GM12878 (cell line): ENCODE data around the gene POU5F2. TPM values are rescaled to one million over a fixed set of nuclear protein-coding genes. Genes with fewer than 3 reads are reported as not detected.

Source experiments
- ATAC-seq: fragments of 200-7000 bp; cut with Tn5 transposase; 3 replicates; pipeline ENCODE4 v1.9.1; 2020; ENCODE audit warnings: mild to moderate bottlenecking, moderate library complexity
- BruUV-seq: library from RNA; stranded (reverse); fragments of 400-500 nt; replicated peaks from 2 replicates; lab custom pipeline; 2021; lab: Mats Ljungman, UMichigan
- CTCF ChIA-PET: fragments of 300-600 bp; sonication (Branson Sonifier 250); formaldehyde crosslinking; extraction: SDS; loops from one replicate; lab custom pipeline; 2021; ENCODE audit warnings: inconsistent platforms; lab: Yijun Ruan, JAX
- POLR2A ChIA-PET: fragments of 350-600 bp; formaldehyde crosslinking; extraction: SDS; loops from one replicate; lab custom pipeline; 2021; ENCODE audit warnings: inconsistent platforms; lab: Charles Lee
- RAD21 ChIA-PET: fragments of 300-600 bp; sonication (Branson Sonifier 250); formaldehyde crosslinking; loops from one replicate; lab custom pipeline; 2023; ENCODE audit warnings: antibody characterized with exemption; ENCODE audit not compliant: unreplicated experiment; lab: Charles Lee
- SMC1A ChIA-PET: fragments of 300-600 bp; sonication (Branson Sonifier 250); formaldehyde crosslinking; loops from one replicate; lab custom pipeline; 2023; ENCODE audit not compliant: unreplicated experiment, uncharacterized antibody; lab: Charles Lee
- DNase-seq: peaks from one replicate; pipeline ENCODE4 v3.0.0-alpha.2; 2011; ENCODE audit warnings: low read depth, low spot score
- FAIRE-seq: peaks from 3 replicates; lab custom pipeline; 2011; peaks lifted over from hg19 to GRCh38; lab: Jason Lieb, UNC
- H2AFZ ChIP-seq: 2 replicates; pipeline ENCODE4 v1.6.0; 2011; ENCODE audit warnings: low read depth, low read length, control low read depth; ENCODE audit not compliant: control insufficient read depth
- H3K27ac ChIP-seq: 2 replicates; pipeline ENCODE4 v1.5.1; 2011; ENCODE audit warnings: control low read depth; ENCODE audit not compliant: control insufficient read depth, insufficient read depth
- H3K27me3 ChIP-seq, 2 experiments: replicated peaks in 1 of 2; 2 replicates each; pipeline versions ENCODE4 v1.6.0 to v1.6.1; 2011; ENCODE audit warnings: low read length in 1 of 2; ENCODE audit not compliant: control insufficient read depth in 2 of 2, insufficient read depth in 2 of 2
- H3K36me3 ChIP-seq, 2 experiments: 2 replicates each; pipeline ENCODE4 v1.5.1; 2011; ENCODE audit warnings: low read length in 1 of 2; ENCODE audit not compliant: control insufficient read depth in 2 of 2, insufficient read depth in 2 of 2
- H3K4me1 ChIP-seq: 2 replicates; pipeline ENCODE4 v1.6.1; 2011; ENCODE audit warnings: mild to moderate bottlenecking, low read length, moderate library complexity, mixed read lengths; ENCODE audit not compliant: control insufficient read depth, insufficient read depth
- H3K4me2 ChIP-seq: 2 replicates; pipeline ENCODE4 v1.6.0; 2011; ENCODE audit warnings: control low read depth; ENCODE audit not compliant: control insufficient read depth, insufficient read depth
- H3K4me3 ChIP-seq: fragments of 200-600 bp; sonication (generic); 2 replicates; pipeline ENCODE4 v1.5.1; 2016
- H3K79me2 ChIP-seq: 2 replicates; pipeline ENCODE4 v1.6.0; 2011; ENCODE audit warnings: low read length; ENCODE audit not compliant: control insufficient read depth, insufficient read depth
- H3K9ac ChIP-seq: 2 replicates; pipeline ENCODE4 v1.8.0; 2011; ENCODE audit warnings: low read length, control low read depth, mixed read lengths; ENCODE audit not compliant: control insufficient read depth, insufficient read depth
- H3K9me3 ChIP-seq: replicated peaks from 3 replicates; pipeline ENCODE4 v1.5.1; 2011; ENCODE audit warnings: mild to moderate bottlenecking, low read length; ENCODE audit not compliant: control insufficient read depth, insufficient read depth
- H4K20me1 ChIP-seq: 2 replicates; pipeline ENCODE4 v1.6.0; 2011; ENCODE audit not compliant: control insufficient read depth, insufficient read depth
- BCL11A ChIP-seq: IDR thresholded peaks from 2 replicates; pipeline ENCODE4 v1.6.1; 2011; ENCODE audit warnings: low read depth, low read length
- BCLAF1 ChIP-seq: fragments of 450-650 bp; IDR thresholded peaks from 2 replicates; pipeline ENCODE4 v1.6.1; 2017; ENCODE audit warnings: antibody characterized with exemption, mild to moderate bottlenecking, moderate library complexity
- CBX5 ChIP-seq: sonication (generic); IDR thresholded peaks from 2 replicates; pipeline ENCODE4 v1.6.1; 2016; ENCODE audit warnings: low read depth, moderate library complexity, mild to moderate bottlenecking, inconsistent platforms
- CHD4 ChIP-seq: fragments of 200-600 bp; sonication (generic); IDR thresholded peaks from 2 replicates; pipeline ENCODE4 v1.6.1; 2016; ENCODE audit warnings: mild to moderate bottlenecking
- E2F4 ChIP-seq: IDR thresholded peaks from 2 replicates; pipeline ENCODE4 v1.6.1; 2012; ENCODE audit warnings: low read depth, low read length, improper control_type of control experiment
- ETV6 ChIP-seq, 2 experiments: fragments of 450-650 bp in 1 of 2; IDR thresholded peaks in 1 of 2; conservative IDR thresholded peaks in 1 of 2; 2 replicates each; pipeline ENCODE4 v1.6.1; 2014; ENCODE audit warnings: antibody characterized with exemption in 1 of 2, borderline replicate concordance in 1 of 2, low read depth in 1 of 2, mild to moderate bottlenecking in 1 of 2, moderate library complexity in 1 of 2
- FOXK2 ChIP-seq: fragments of 450-650 bp; IDR thresholded peaks from 2 replicates; pipeline ENCODE4 v1.6.1; 2017; ENCODE audit warnings: mild to moderate bottlenecking, moderate library complexity
- HDAC6 ChIP-seq: fragments of 200-600 bp; sonication (generic); IDR thresholded peaks from one replicate; pipeline ENCODE4 v1.8.0; 2017; ENCODE audit warnings: antibody characterized with exemption; ENCODE audit not compliant: unreplicated experiment
- MLLT1 ChIP-seq: fragments of 450-650 bp; IDR thresholded peaks from 2 replicates; pipeline ENCODE4 v1.6.1; 2016; ENCODE audit warnings: mild to moderate bottlenecking
- MTA3 ChIP-seq: IDR thresholded peaks from 2 replicates; pipeline ENCODE4 v1.6.1; 2012; ENCODE audit warnings: low read length, inconsistent platforms, borderline replicate concordance
- MYB ChIP-seq: fragments of 150-350 bp; IDR thresholded peaks from 2 replicates; pipeline ENCODE4 v1.6.1; 2014; ENCODE audit warnings: mild to moderate bottlenecking, low read depth, low read length, borderline replicate concordance
- PAX5 ChIP-seq: IDR thresholded peaks from 2 replicates; pipeline ENCODE4 v1.6.1; 2011; ENCODE audit warnings: low read depth, low read length, borderline replicate concordance
- PAX8 ChIP-seq: fragments of 450-650 bp; IDR thresholded peaks from 2 replicates; pipeline ENCODE4 v1.6.1; 2017; ENCODE audit warnings: mild to moderate bottlenecking, moderate library complexity
- RB1 ChIP-seq: fragments of 450-650 bp; formaldehyde crosslinking; IDR thresholded peaks from 2 replicates; pipeline ENCODE4 v1.6.1; 2017; ENCODE audit warnings: mild to moderate bottlenecking, borderline replicate concordance
- SMAD1 ChIP-seq: fragments of 450-650 bp; IDR thresholded peaks from 2 replicates; pipeline ENCODE4 v1.6.1; 2018; ENCODE audit warnings: mild to moderate bottlenecking, low read depth; ENCODE audit not compliant: partially characterized antibody
- SREBF2 ChIP-seq: IDR thresholded peaks from 2 replicates; pipeline ENCODE4 v1.6.1; 2012; ENCODE audit warnings: mild to moderate bottlenecking, low read length
- USF2 ChIP-seq: IDR thresholded peaks from 2 replicates; pipeline ENCODE4 v1.6.1; 2011; ENCODE audit warnings: low read depth, low read length, improper control_type of control experiment, borderline replicate concordance
- YBX1 ChIP-seq: fragments of 450-650 bp; IDR thresholded peaks from 2 replicates; pipeline ENCODE4 v1.6.1; 2016; ENCODE audit warnings: antibody characterized with exemption
- in situ Hi-C: fragments of 300-500 bp; cut with MboI; formaldehyde crosslinking; loops from 9 replicates; pipeline ENCODE4 v1.14.3; 2018; ENCODE audit warnings: mixed read lengths
- intact Hi-C: fragments of 100-400 bp; cut with micrococcal nuclease; formaldehyde crosslinking; loops from one replicate; pipeline ENCODE4 v1.14.2; 2022; ENCODE audit not compliant: unreplicated experiment
- polyA plus RNA-seq, 11 experiments: library from polyadenylated mRNA; depleted of rRNA in 4 of 11; unstranded in 6 of 11; stranded (reverse) in 5 of 11; fragments of >200 nt; fragmentation: Nextera tagmentation in 4 of 11; fragmentation: Illumina TruSeq in 1 of 11; extraction: Ambion mirVana in 4 of 11; extraction: Trizol in 1 of 11; gene quantifications; 1 replicate in 1 of 11; 2 replicates in 10 of 11; pipeline versions ENCODE4 v1.2.1 to v1.2.3, GENCODE V29; 2011 to 2016; ENCODE audit warnings: inconsistent platforms in 2 of 11, missing spikeins in 2 of 11, low read depth in 1 of 11
- total RNA-seq, 4 experiments: library from RNA; depleted of rRNA in 3 of 4; stranded (reverse); fragments of >200 nt in 3 of 4; fragmentation: Illumina TruSeq in 1 of 4; extraction: Trizol in 1 of 4; gene quantifications; 2 replicates each; pipeline versions ENCODE4 v1.2.1 to v1.2.3, GENCODE V29; 2013 to 2021

Gene POU5F2
- total and polyA plus RNA-seq, 10 of the 15 experiments (the other 5 are each of a cell fraction or from before 2014, with no cell fraction given): under 0.01 to 1.4 (median 0.28) TPM

- no peak for TF ChIP-seq CBX5
- TF ChIP-seq FOXK2: no peak
- no peak for TF ChIP-seq SREBF2
- TF ChIP-seq MLLT1: no peak
- no peak for TF ChIP-seq E2F4
- TF ChIP-seq CHD4: no peak
- TF ChIP-seq MTA3: no peak
- no peak for TF ChIP-seq PAX8
- TF ChIP-seq ETV6 (conservative IDR thresholded peaks at IDR 0.05 in 1 of 2, IDR thresholded peaks at IDR 0.05 in 1 of 2; ENCODE audit: borderline replicate concordance in 1 of 2, low read depth in 1 of 2): no peak
- no peak for TF ChIP-seq BCL11A
- no peak for TF ChIP-seq SMAD1
- TF ChIP-seq HDAC6: no peak
- TF ChIP-seq USF2: no peak
- TF ChIP-seq YBX1: no peak
- no peak for TF ChIP-seq RB1
- no peak for TF ChIP-seq MYB
- no peak for TF ChIP-seq BCLAF1
- TF ChIP-seq PAX5: no peak
- H2AFZ ChIP-seq: no peak overlapping the region
- ChIA-PET CTCF (interaction anchor here (0.8 to 1.5 kb wide), 2 partner anchors 85 to 109 kb away, joined by 3 to 4 read pairs; no protein-coding TSS in a partner anchor), SMC1A (interaction anchor here (1.7 kb wide), 1 partner anchor 14 kb away, joined by 3 read pairs; no protein-coding TSS in a partner anchor), RAD21 (no interaction called here), POLR2A (no interaction called here)
- intact Hi-C loops (no loop called here), in situ Hi-C loops (no loop called here)
- no peaks in the 10 kb centered on the region for H3K36me3 ChIP-seq
- no peaks in the 10 kb centered on the region for H3K4me1 ChIP-seq
- no peaks in the 10 kb centered on the region for H4K20me1 ChIP-seq
- DNase-seq (no peak), FAIRE-seq (no peak), ATAC-seq (no peak)
- H3K9me3 ChIP-seq: no peaks in the 10 kb centered on the region
- BruUV-seq: no TSS peak
- H3K79me2 ChIP-seq: no peaks in the 10 kb centered on the region
- H3K9ac ChIP-seq: no peak overlapping the region
- H3K4me2 ChIP-seq: no peak overlapping the region
- H3K4me3 ChIP-seq: no peak overlapping the region
- H3K27me3 ChIP-seq: no peaks in the 10 kb centered on the region
- no peak overlapping the region for H3K27ac ChIP-seq
Observed at GRCh38 chr5:93716453-93716852, 24.9 kb downstream of the POU5F2 start.
